Measurements from ENCODE around the gene TMEM25.
"Not testable (repeated sequence)": the region's sequence is repeated elsewhere in the genome, so short reads cannot be mapped to it uniquely, and the experiment has no call there.

TMEM25 gene

DNA sequence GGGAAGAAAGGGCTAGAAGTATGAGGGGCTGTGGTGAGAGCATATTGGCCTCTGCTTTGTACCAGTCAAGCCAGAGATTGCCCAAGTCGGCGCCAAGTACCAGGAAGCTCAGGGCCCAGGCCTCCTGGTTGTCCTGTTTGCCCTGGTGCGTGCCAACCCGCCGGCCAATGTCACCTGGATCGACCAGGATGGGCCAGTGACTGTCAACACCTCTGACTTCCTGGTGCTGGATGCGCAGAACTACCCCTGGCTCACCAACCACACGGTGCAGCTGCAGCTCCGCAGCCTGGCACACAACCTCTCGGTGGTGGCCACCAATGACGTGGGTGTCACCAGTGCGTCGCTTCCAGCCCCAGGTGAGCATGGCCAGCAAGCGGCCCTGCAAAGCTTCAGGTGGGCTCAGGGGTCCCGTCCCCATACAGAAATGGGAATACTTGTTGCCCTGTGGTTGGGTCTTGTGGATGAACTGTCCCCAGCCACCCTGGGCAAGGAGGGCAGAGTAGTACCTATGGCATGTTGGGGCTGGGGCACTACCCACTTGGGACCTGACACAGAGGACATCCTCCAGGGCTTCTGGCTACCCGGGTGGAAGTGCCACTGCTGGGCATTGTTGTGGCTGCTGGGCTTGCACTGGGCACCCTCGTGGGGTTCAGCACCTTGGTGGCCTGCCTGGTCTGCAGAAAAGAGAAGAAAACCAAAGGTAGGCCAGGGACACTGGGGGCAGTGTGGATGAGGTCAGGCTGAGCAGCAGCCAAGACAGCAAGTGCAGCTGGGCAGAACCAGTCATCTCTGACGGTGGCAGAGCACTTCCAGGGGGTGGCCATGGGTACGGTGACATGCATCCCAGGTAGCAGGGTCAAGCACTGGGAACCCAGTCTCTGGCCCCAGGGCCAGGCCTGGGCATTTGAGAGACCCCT is 2.1 kb downstream of the TMEM25 start:
- FAIRE-seq: no peak

DNA sequence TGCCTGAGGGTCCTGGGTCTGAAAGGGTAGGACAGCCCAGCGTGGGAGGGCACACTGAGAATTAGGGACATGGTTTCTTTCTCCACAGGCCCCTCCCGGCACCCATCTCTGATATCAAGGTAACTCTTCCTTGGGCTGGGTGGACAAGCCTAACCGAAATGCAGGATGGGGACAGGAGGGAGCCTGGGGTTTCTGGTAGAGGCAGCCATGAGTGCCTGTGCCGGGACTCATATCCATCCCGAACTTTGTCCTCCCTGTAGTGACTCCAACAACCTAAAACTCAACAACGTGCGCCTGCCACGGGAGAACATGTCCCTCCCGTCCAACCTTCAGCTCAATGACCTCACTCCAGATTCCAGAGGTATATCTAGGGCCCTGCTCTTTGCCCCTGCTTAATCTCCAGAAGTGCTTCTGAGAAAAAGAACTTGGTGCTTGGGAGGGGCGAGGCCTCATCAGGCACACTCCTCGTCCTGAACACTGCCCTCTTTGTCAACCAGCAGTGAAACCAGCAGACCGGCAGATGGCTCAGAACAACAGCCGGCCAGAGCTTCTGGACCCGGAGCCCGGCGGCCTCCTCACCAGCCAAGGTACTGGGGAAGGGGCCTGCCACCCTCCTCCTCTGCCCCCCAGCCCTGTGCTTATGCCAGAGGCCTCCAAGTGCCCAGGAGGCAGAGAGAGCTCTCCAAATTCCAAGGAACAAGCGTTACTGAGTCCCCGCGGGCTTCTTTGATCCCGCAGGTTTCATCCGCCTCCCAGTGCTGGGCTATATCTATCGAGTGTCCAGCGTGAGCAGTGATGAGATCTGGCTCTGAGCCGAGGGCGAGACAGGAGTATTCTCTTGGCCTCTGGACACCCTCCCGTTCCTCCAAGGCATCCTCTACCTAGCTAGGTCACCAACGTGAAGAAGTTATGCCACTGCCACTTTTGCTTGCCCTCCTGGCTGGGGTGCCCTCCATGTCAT is 3.1 kb downstream of the TMEM25 start:
- FAIRE-seq: no peak

DNA sequence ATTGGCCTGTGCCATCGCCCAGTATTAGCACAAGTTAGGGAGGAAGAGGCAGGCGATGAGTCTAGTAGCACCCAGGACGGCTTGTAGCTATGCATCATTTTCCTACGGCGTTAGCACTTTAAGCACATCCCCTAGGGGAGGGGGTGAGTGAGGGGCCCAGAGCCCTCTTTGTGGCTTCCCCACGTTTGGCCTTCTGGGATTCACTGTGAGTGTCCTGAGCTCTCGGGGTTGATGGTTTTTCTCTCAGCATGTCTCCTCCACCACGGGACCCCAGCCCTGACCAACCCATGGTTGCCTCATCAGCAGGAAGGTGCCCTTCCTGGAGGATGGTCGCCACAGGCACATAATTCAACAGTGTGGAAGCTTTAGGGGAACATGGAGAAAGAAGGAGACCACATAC is 4.3 kb downstream of the TMEM25 start:
- no peak for FAIRE-seq

DNA sequence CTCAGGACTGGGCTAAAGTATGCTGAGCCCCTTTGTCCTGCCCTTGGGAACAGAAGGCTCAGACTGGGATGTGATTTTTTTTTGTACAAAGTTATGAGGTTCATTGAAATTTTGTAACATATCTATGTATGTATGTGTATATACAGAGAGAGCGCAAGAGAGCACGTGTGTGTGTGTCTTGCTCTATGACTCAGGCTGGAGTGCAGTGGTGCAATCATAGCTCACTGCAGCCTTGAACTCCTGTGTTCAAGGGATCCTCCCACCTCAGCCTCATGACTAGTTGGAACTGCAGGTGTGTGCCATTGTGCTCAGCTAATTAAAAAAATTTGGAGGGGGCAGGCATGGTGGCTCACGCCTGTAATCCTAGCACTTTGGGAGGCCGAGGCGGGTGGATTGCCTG is 5.7 kb downstream of the TMEM25 start:
- no peak for FAIRE-seq

DNA sequence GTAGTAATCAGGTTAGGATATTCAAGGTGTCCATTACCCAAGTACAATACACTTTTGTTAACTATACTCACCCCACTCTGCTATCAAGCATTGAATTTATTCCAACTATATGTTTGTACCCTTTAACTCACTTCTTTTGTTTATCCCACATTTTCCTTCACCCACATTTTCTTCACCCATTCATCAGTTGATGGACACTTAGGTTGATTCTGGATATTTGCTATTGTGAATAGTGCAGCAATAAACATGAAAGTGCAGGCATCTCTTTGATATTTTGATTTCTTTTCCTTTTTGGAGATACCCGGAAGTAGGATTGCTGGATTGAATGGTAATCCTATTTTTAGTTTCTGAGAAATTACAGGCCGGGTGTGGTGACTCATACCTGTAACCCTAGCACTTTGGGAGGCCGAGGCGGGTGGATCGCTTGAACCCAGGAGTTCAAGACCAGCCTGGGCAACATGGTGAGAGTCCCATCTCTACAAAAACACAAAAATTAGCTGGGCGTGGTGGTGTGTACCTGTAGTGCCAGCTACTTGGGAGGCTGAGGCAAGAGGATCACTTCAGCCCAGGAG is 6.5 kb downstream of the TMEM25 start:
- FAIRE-seq: no peak

DNA sequence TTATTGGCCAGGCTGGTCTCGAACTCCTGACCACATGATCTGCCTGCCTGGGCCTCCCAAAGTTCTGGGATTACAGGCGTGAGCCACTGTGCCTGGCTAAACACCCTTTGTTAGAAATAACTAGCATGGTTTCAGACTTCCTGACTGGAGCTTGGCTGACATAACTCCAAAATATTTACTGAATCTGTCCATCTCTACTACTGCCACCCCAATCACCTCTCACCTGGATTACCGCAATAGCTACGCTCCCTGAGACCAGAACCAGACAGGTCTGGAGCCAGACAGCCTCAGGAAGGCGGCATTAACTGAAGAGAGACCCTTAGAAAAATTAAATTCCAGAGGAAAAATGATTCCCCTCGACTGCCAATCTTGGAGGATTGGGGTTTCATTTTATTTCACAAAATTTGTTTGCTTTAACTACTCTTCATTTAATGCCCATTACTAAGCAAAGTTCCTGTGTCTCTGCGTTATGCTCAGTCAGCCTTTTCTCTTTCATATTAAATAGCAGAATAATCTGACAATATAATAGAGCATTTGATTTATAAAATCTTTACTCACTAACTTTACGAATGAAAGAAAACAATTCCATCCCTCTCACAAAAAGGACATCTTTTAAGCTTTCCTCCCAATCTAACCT is 13.1 kb downstream of the TMEM25 start:
- no peak for FAIRE-seq

DNA sequence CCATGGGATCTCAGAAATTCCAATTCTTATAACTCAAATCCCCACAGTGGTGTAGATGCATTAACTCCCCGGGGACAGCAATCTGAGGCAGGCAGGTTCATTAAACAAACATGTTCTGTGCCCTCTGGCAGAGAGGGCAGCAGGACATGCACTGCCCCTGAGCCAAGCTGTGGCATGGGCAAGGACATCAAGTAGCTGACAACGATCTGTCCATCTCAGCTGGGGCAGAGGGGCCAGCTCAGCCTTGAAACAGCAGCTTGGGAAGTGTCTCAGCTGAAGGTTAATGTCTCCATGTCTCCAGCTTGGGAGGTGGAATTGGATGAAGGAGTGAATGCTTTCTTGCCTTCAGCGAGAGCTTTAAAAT is 13.6 kb downstream of the TMEM25 start:
- FAIRE-seq: no peak

DNA sequence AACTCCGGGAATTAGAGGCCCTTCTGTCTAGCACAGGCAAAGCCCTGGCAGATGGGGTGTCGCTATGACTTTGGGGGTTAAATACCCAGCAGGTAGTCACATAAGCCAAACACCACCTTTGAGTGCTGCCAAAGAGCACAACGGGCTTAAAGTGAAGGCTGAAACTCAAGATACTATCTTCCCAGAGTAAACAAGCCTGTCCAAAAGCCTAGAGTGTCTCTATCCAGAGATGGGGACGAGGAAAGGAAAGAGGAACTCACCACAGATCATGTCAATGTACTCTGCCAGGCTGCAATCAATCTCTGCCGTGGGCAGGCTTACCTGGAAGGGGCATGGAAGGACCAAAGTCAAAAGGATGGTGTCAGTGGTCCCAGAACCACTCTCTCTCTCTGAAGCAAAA is 14.5 kb downstream of the TMEM25 start:
- no peak for FAIRE-seq

DNA sequence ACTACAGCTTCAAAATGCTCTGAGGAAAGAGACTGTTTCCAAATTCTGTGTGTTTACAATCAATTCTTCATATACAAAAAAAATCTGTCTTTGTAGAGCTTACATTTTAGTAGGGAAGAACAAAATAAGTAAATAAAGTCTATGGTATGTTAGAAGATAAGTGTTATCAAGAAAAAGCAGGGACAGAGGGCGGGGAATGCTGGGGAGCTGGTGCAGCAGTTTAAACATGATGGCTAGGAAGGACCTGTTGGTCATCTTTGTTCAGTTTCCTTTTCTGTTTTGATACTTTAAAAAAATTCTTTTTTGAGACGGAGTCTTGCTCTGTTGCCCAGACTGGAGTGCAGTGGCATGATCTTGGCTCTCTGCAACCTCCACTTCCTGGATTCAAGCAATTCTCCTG is 16.1 kb downstream of the TMEM25 start:
- no peak for FAIRE-seq

DNA sequence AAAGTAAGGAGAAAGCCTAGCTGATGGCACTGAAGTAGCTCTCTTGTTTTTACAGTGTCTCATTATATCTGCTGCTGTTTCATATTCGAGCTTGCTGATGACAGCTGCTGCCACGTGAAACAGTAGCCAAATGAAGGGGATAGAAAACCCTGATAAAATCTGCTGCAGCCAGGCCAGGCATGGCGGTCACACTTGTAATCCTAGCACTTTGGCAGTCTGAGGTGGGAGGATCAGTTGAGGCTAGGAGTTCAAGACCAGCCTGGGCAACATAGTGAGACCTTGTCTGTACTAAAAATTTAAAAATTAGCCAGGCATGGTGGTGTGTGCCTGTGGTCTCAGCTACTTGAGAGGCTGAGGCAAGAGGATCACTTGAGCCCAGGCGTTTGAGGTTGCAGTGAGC is 21.3 kb downstream of the TMEM25 start:
- FAIRE-seq: no peak

DNA sequence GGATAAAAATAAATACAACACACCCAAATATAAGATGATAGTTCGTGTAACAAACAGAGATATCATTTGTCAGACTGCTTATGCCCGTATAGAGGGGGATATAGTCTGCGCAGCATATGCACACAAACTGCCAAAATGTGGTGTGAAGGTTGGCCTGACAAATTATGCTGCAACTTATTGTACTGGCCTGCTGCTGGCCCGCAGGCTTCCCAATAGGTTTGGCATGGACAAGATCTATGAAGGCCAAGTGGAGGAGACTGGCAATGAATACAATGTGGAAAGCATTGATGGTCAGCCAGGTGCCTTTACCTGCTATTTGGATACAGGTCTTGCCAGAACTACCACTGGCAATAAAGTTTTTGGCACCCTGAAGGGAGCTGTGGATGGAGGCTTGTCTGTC is 29.8 kb downstream of the TMEM25 start:
- no peak for FAIRE-seq

DNA sequence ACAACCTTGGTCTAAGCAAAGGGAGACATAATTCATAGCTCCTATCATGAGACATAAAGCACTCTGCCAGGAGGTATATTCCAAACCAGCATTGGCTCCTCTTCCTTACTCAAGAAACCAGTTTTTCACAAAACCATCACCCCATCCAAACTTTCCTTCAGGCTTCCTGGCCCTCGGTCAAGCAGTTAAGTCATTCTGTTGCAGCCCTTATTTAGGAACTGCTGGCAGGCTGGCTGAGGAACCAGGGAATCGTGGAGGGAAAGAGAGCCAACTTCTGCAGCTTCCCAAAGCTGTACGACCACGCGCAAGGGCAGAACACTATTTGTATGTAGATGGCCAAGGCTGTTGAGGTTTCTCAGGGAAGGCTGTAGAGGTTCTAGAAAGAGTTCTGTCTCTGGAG is 34.1 kb downstream of the TMEM25 start:
- no peak for FAIRE-seq

DNA sequence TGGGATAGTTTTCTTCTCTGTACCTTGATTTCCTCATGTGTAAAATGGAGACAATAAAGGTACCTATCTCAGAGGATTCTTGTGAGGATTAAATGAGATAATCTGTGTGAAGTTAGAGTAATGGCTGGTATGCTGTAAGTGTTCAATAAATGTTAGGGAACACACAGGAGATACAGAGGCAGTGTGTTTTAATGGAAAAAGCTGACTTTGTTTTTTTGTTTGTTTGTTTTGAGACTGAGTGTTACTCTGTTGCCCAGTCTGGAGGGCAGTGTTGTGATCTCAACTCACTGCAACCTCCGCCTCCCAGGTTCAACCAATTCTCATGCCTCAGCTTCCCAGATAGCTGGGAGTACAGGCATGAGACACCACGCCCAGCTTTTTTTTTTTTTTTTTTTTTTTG is 38.7 kb downstream of the TMEM25 start:
- no peak for FAIRE-seq

DNA sequence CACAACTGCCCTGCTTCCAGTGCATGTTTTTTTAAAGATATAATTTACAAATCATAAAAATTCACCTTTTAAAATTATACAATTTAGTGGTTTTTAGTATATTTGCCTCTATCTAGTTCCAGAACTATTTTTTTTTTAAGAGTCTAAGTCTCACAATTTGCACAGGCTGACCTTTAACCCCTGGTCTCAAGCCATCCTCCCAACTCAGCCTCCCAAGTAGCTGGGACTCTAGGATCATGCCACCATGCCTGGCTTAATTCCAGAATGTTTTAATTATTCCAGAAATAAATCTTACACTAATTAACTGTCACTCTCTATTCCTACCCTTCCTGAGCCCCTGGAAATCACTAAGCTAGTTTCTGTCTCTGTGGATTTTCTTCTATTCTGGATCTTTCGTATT is 39.8 kb downstream of the TMEM25 start:
- FAIRE-seq: no peak

DNA sequence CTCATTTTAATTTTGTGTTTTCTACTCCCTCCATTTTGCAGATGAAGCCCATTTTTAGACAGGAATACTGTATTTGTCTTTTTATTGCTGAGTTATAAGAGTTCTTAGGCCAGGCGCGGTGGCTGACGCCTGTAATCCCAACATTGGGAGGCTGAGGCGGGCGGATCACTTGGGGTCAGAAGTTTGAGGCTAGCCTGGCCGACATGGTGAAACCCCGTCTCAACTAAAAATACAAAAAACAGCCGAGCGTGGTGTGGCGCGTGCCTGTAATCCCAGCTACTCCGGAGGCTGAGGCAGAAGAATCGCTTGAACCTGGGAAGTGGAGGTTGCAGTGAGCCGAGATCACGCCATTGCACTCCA is 40.7 kb downstream of the TMEM25 start:
- not testable (repeated sequence) for FAIRE-seq

DNA sequence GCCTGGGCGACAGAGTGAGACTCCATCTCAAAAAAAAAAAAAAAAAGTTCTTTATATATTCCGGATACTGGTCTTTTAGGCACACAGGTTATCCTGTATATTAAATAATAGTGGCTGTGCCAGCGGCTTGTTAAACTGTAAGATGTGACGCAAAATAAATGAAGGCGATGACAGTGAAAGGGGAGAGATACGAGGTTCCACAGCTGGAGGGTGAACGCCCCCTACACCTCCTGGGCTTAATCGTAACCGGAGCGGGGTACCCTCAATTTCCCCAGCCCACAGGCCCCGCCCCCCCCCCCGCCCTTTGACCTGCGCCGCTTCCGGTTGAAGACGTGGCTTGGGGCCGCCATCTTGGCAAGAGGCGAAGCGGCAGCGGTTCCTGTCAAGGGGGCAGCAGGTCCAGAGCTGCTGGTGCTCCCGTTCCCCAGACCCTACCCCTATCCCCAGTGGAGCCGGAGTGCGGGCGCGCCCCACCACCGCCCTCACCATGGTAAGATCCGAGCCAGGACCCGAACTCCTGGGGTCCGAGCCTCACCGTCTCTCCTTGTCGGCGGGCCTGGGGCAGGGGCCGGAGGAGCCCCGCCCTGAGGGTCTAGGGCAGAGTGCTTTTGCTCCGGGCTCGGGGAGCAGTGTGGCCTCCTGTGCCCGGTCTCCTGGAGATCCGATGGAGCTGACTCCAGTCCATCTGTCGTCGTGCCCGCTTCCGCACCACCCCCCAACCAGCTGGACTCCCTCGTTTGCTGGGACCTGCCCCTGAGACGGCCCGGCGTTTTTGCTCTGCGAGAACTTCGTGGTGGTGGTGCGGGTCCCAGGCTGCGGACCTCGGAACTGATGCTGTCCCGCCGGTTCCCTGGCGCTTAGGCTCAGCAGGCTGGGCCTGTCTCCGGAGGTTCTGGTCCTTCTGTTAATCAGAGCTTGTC is 41.3 kb downstream of the TMEM25 start, which contains the start of gene ARCN1:
TSS of gene ARCN1 (plus strand) at position 349 of the 920 bp plus-strand sequence. CDS start at position 488, 139 bp downstream.
- no peak for FAIRE-seq

DNA sequence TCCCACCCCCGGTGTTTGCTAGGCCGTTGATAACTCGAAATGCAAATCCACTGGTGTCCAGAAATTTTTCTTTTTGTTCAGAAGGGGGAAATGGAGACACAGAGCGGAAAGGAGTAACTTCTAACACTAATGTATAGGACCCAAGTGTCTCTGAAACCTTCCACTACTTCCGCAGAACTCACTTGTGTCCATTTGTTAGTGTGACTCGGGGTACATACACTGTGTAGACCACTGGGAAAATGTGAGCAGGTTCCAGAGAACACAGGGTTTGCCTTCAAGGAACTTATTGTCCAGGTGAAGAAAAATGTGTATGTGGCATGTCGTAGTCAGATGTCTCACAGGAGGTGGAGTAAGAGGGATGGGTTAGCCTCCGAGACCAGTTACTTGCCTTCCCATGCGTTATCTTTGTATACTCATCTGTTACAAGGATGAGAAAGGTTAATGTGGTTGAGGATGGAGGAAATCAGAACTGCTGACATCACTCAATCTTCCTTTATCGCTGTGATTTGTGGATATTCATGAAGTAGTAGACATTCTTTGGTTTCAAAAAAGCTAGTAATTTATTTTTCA is 42.1 kb downstream of the TMEM25 start:
- FAIRE-seq: no peak

DNA sequence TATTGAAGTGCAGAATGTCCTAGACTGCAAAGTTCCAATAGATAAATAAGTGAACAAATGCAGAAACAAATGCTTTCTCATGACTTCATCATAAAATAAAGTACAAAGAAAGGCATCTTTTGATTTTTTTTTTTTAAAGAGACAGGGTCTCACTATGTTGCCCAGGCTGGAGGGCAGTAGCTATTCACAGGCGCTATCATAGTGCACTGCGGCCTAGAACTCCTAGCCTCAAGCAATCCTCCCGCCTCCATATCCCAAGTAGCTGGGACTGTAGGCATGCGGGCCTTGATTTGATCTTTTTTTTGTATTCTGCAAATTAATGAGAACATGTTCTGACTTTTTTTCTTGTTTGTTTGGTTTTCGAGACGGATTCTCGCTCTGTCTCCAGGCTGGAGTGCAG is 43.6 kb downstream of the TMEM25 start:
- no peak for FAIRE-seq

DNA sequence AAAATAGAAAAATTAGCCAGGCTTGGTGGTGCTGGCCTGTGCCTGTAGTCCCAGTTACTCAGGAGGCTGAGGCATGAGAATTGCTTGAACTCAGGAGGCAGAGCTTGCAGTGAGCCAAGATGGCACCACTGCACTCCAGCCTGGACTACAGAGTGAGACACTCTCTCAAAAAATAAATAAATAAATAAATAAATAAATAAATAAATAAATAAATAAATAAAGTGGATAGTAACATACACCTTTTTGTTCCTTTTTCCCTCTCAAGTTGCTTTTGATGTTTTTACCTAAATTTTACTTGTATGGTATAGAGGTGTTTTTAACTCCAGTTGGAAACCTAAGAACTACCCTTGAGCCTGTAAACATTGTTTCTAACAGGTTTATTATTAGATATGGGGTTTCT is 47.0 kb downstream of the TMEM25 start:
- FAIRE-seq: not testable (repeated sequence)

DNA sequence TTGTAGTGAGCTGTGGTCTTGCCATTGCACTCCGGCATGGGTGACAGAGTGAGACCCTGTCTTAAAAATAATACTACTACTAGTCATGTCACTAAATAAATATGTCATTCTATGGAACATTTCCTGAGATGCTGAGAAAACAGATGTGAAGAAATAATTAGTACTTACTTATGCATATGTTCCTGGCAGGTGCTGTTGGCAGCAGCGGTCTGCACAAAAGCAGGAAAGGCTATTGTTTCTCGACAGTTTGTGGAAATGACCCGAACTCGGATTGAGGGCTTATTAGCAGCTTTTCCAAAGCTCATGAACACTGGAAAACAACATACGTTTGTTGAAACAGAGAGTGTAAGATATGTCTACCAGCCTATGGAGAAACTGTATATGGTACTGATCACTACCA is 50.1 kb downstream of the TMEM25 start:
- no peak for FAIRE-seq
